Heart left ventricle (tissue), 13 donors: ENCODE results near the gene SHROOM3.

Source experiments
- POLR2A ChIP-seq, 2 donors: fragments of 450-650 bp; IDR thresholded peaks; one replicate each; pipeline ENCODE4 v1.6.1; 2017; ENCODE audit warnings: antibody characterized with exemption in 2 of 2, mild to moderate bottlenecking in 2 of 2, moderate library complexity in 2 of 2
- TF ChIP-seq, protein P1 (sequence below), 12 donors: fragments of 200-600 bp; sonication (generic) in 4 of 12; IDR thresholded peaks; one replicate each; pipeline versions ENCODE4 v1.5.0 to v1.8.0; 2018 to 2022; ENCODE audit warnings: antibody characterized with exemption in 12 of 12, mild to moderate bottlenecking in 5 of 12
- donor health status: ischemic (EF 13 %, LVEDD 7.1; RV severe dilation, severe dysfunction).
- donor health status: DM: no; HTN: yes; CAD: no.
- donor health status: DM: no; HTN: no; CAD: no.
- donor health status: ischemic (EF 25% LVEDD 6.9; RV normal size, moderate dysfunction).
- donor health status: ischemic (EF 25% LVEDD 5.7; RV mildly dilated, moderate dysfunction).
- donor health status: ischemic (EF 35%, LVEDD 5.7; RV mildly dilated, moderate dysfunction).
- donor health status: nonischemic (EF 11% LVEDD 7.7; RV severe dilation, severe dysfunction).
- donor health status: DM: yes; HTN: yes; CAD: no.
- donor health status: PGD.
- donor health status: ischemic (EF 29% LVEDD 5.4; RV normal size, mild dysfunction).
- donor health status: nonischemic (EF 23%, LVEDD 6.1; RV moderate dilation, normal function).

DNA sequence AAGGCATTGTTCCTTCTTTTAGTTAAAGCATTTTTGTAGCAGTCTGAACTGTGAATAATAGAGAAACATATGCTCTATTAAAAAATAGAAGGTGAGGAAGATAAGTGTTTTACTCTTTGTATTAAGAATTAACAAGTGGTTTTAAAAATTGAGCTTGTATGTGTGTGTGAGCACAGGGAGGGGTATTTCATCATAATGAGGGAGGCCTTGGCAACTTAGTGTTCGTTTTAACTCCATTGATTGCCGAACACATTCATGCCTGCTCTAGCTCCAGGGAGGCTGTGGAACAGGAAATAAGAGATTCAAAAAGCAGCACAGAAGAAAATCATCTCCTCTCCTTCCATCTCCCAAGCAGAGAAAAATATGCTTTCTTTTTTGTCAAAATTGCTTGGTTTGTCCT, 14.8 kb downstream of the SHROOM3 start:
- TF ChIP-seq, protein P1, sequence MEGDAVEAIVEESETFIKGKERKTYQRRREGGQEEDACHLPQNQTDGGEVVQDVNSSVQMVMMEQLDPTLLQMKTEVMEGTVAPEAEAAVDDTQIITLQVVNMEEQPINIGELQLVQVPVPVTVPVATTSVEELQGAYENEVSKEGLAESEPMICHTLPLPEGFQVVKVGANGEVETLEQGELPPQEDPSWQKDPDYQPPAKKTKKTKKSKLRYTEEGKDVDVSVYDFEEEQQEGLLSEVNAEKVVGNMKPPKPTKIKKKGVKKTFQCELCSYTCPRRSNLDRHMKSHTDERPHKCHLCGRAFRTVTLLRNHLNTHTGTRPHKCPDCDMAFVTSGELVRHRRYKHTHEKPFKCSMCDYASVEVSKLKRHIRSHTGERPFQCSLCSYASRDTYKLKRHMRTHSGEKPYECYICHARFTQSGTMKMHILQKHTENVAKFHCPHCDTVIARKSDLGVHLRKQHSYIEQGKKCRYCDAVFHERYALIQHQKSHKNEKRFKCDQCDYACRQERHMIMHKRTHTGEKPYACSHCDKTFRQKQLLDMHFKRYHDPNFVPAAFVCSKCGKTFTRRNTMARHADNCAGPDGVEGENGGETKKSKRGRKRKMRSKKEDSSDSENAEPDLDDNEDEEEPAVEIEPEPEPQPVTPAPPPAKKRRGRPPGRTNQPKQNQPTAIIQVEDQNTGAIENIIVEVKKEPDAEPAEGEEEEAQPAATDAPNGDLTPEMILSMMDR (IDR thresholded peaks at IDR 0.05), result no peak
- no peak for TF ChIP-seq POLR2A (IDR thresholded peaks at IDR 0.05)
